ENCODE results near the gene EFCAB6. TPM values are rescaled to one million over a fixed set of nuclear protein-coding genes. Genes with fewer than 3 reads are reported as not detected.

EFCAB6 gene
- total RNA-seq, 1 experiment from 2014 or later = 2.5 TPM

DNA sequence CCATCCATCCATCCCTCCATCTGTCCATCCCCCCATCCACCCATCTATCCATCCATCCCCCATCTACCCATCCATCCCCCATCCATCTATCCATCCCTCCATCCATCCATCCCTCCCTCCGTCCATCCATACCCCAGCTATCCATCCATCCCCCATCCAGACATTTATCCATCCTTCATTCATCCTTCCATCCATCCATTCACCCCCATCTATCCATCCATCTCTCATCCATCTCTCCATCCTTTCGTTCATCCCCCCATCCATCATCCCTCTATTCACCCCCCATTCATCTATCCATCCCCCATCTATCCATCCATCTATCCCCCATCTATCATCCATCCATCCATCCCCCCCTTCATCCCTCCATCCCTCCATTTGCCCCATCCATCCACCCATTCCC lies 302.8 kb downstream of the EFCAB6 start:
- H3K27ac ChIP-seq = no peak overlapping the region
- POLR2A ChIA-PET (ENCODE audit: unreplicated experiment) = no interaction called here
- CTCF ChIA-PET = no interaction called here

DNA sequence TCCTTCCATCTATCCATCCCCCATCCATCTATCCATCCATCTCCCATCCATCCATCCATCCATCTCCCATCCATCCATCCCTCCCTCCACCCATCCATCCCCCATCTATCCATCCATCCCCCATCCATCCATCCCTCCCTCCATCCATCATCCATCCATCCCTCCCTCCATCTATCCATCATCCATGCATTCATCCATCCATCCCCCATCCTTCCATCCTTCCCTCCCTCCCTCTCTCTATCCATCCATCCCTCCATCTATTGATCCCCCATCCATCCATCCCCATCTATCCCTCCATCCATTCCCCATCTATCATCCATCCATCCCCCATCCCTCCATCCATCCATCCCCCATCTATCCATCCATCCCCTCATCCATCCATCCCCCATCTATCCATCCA lies 303.6 kb downstream of the EFCAB6 start:
- no peak overlapping the region for H3K4me3 ChIP-seq
- H3K36me3 ChIP-seq (ENCODE audit: low read depth) = no peaks in the 10 kb centered on the region
- H3K9me3 ChIP-seq (ENCODE audit: insufficient read depth, low read depth) = no peaks in the 10 kb centered on the region; the same call in 1 of the 2 replicates
- no peaks in the 10 kb centered on the region for H4K20me1 ChIP-seq (ENCODE audit: insufficient read depth)
- peaks cover 70% of the 10 kb centered on the region for H3K27me3 ChIP-seq (ENCODE audit: insufficient read depth, low read depth)
- H3K4me2 ChIP-seq = no peak overlapping the region
- no peaks in the 10 kb centered on the region for H3K79me2 ChIP-seq (ENCODE audit: low read depth)
- ChIA-PET POLR2A (ENCODE audit: unreplicated experiment) (no interaction called here), CTCF (no interaction called here)
- no peaks in the 10 kb centered on the region; the same call in 1 of the 2 replicates for H3K9me2 ChIP-seq (ENCODE audit: insufficient read depth)
- no peak overlapping the region for H2AFZ ChIP-seq
- BruUV-seq (replicated peaks) = no TSS peak
- H3K27ac ChIP-seq = no peak overlapping the region
- no peak for TF ChIP-seq EZH2 (IDR thresholded peaks at IDR 0.05; ENCODE audit: low read depth)
- TF ChIP-seq, protein P1, sequence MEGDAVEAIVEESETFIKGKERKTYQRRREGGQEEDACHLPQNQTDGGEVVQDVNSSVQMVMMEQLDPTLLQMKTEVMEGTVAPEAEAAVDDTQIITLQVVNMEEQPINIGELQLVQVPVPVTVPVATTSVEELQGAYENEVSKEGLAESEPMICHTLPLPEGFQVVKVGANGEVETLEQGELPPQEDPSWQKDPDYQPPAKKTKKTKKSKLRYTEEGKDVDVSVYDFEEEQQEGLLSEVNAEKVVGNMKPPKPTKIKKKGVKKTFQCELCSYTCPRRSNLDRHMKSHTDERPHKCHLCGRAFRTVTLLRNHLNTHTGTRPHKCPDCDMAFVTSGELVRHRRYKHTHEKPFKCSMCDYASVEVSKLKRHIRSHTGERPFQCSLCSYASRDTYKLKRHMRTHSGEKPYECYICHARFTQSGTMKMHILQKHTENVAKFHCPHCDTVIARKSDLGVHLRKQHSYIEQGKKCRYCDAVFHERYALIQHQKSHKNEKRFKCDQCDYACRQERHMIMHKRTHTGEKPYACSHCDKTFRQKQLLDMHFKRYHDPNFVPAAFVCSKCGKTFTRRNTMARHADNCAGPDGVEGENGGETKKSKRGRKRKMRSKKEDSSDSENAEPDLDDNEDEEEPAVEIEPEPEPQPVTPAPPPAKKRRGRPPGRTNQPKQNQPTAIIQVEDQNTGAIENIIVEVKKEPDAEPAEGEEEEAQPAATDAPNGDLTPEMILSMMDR (conservative IDR thresholded peaks at IDR 0.05) = no peak
- no peak for DNase-seq
- H3F3A ChIP-seq (ENCODE audit: insufficient read depth, low read depth) = no peaks in the 10 kb centered on the region
- H3K4me1 ChIP-seq (replicated peaks; ENCODE audit: insufficient read depth) = no peaks in the 10 kb centered on the region
- intact Hi-C loops (cut with micrococcal nuclease; ENCODE audit: unreplicated experiment) = no loop called here

More for the DNA sequence above, 302.8 kb downstream of the EFCAB6 start:
- H3F3A ChIP-seq (ENCODE audit: insufficient read depth, low read depth) = no peaks in the 10 kb centered on the region
- no peaks in the 10 kb centered on the region for H3K4me1 ChIP-seq (replicated peaks; ENCODE audit: insufficient read depth)
- no peaks in the 10 kb centered on the region for H4K20me1 ChIP-seq (ENCODE audit: insufficient read depth)
- H3K36me3 ChIP-seq (ENCODE audit: low read depth) = no peaks in the 10 kb centered on the region
- TF ChIP-seq EZH2 (IDR thresholded peaks at IDR 0.05; ENCODE audit: low read depth) = no peak
- TF ChIP-seq, protein P1 (conservative IDR thresholded peaks at IDR 0.05) = no peak
- H3K9me3 ChIP-seq (ENCODE audit: insufficient read depth, low read depth) = no peaks in the 10 kb centered on the region; the same call in 1 of the 2 replicates
- H3K4me2 ChIP-seq = no peak overlapping the region
- H3K4me3 ChIP-seq = no peak overlapping the region
- H2AFZ ChIP-seq = no peak overlapping the region
- H3K79me2 ChIP-seq (ENCODE audit: low read depth) = no peaks in the 10 kb centered on the region
- peaks cover 69% of the 10 kb centered on the region for H3K27me3 ChIP-seq (ENCODE audit: insufficient read depth, low read depth)
- intact Hi-C loops (cut with micrococcal nuclease; ENCODE audit: unreplicated experiment) = no loop called here
- no TSS peak for BruUV-seq (replicated peaks)
- no peak for DNase-seq
- no peaks in the 10 kb centered on the region; the same call in 1 of the 2 replicates for H3K9me2 ChIP-seq (ENCODE audit: insufficient read depth)

DNA sequence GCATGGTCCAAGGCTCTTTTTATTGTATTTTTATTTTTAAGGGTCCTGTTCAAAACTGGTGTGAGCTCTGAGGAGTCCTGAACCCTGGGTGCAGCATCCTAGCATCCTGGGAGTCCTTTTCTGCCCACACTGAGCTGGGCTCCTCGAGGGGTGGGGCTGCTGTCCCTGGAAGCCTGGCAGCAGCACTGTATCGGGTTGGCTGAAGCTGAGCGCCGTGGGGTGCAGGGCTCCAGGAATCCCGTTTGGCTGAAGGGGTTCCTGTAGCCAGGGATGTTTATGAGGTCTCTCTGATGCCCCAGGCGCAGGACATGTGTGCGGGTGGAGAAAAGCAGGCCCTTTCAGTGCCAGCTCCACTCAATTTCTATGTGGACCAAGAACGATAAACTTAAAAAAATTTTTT lies 304.9 kb downstream of the EFCAB6 start:
- DNase-seq = no peak
- Histone ChIP-seq H3K9me2 (ENCODE audit: insufficient read depth) (no peaks in the 10 kb centered on the region; the same call in 1 of the 2 replicates), H3K4me3 (no peak overlapping the region), H3K27ac (no peak overlapping the region), H2AFZ (no peak overlapping the region), H3K79me2 (ENCODE audit: low read depth) (no peaks in the 10 kb centered on the region), H3K9me3 (ENCODE audit: insufficient read depth, low read depth) (no peaks in the 10 kb centered on the region; the same call in 1 of the 2 replicates), H3K27me3 (ENCODE audit: insufficient read depth, low read depth) (peaks cover 68% of the 10 kb centered on the region), H3K36me3 (ENCODE audit: low read depth) (no peaks in the 10 kb centered on the region), H3K4me1 (replicated peaks; ENCODE audit: insufficient read depth) (no peaks in the 10 kb centered on the region), H3K4me2 (no peak overlapping the region), H4K20me1 (ENCODE audit: insufficient read depth) (no peaks in the 10 kb centered on the region; the same call in 1 of the 2 replicates), H3F3A (ENCODE audit: insufficient read depth, low read depth) (no peaks in the 10 kb centered on the region)
- intact Hi-C loops (cut with micrococcal nuclease; ENCODE audit: unreplicated experiment) = no loop called here
- CTCF ChIA-PET = no interaction called here
- TF ChIP-seq, protein P1 (conservative IDR thresholded peaks at IDR 0.05) = no peak
- TF ChIP-seq EZH2 (IDR thresholded peaks at IDR 0.05; ENCODE audit: low read depth) = no peak
- POLR2A ChIA-PET (ENCODE audit: unreplicated experiment) = no interaction called here
- BruUV-seq (replicated peaks) = no TSS peak

Data from PC-9 (cell line).